HepG2 (cell line): ENCODE data around the gene ABCA2. TPM values are rescaled to one million over a fixed set of nuclear protein-coding genes. Genes with fewer than 3 reads are reported as not detected.

Experiments
- ATAC-seq: fragments of 200-7000 bp; cut with Tn5 transposase; 3 replicates; pipeline ENCODE4 v1.9.1; 2020; ENCODE audit warnings: mild to moderate bottlenecking, moderate library complexity
- BruUV-seq: library from RNA; stranded (reverse); fragments of 400-500 nt; replicated peaks from 2 replicates; lab custom pipeline; 2021; lab: Mats Ljungman, UMichigan
- CTCF ChIA-PET: fragments of 300-600 bp; formaldehyde crosslinking; extraction: SDS; loops from one replicate; lab custom pipeline; 2021; ENCODE audit warnings: low total read pairs, inconsistent platforms, low intra/inter-chr PET ratio; lab: Yijun Ruan, JAX
- POLR2A ChIA-PET: fragments of 350-600 bp; sonication (Branson Sonifier 250); formaldehyde crosslinking; loops from one replicate; lab custom pipeline; 2020; ENCODE audit warnings: antibody characterized with exemption, inconsistent platforms; lab: Yijun Ruan, JAX
- DNase-seq: peaks from one replicate; pipeline ENCODE4 v3.0.0-alpha.2; 2015; ENCODE audit warnings: low spot score
- FAIRE-seq: peaks from 3 replicates; lab custom pipeline; 2011; peaks lifted over from hg19 to GRCh38; lab: Jason Lieb, UNC
- H2AFZ ChIP-seq: one replicate; pipeline ENCODE4 v1.6.1; 2011; ENCODE audit warnings: low read length, inconsistent platforms
- H3K27ac ChIP-seq: fragments of 300-600 bp; 3 replicates; pipeline ENCODE4 v1.8.0; 2011; ENCODE audit warnings: mixed run types, mild to moderate bottlenecking, mixed read lengths, low read length, inconsistent platforms; ENCODE audit not compliant: insufficient read depth; ENCODE audit errors: extremely low read length
- H3K27me3 ChIP-seq, 2 experiments: fragments of 200-600 bp in 1 of 2; 2 replicates in 1 of 2; 3 replicates in 1 of 2; pipeline versions ENCODE4 v1.6.0 to v1.8.0; 2011; ENCODE audit warnings: low read length in 2 of 2, mild to moderate bottlenecking in 2 of 2, moderate library complexity in 2 of 2, inconsistent platforms in 1 of 2; ENCODE audit not compliant: insufficient read depth in 2 of 2, control insufficient read depth in 1 of 2
- H3K36me3 ChIP-seq, 2 experiments: fragments of 200-600 bp in 1 of 2; replicated peaks in 1 of 2; 2 replicates in 1 of 2; 3 replicates in 1 of 2; pipeline versions ENCODE4 v1.5.1 to v1.8.0; 2011; ENCODE audit warnings: low read length in 2 of 2, inconsistent platforms in 1 of 2; ENCODE audit not compliant: insufficient read depth in 2 of 2, control insufficient read depth in 1 of 2
- H3K4me1 ChIP-seq: 2 replicates; pipeline ENCODE4 v1.5.1; 2012; ENCODE audit warnings: low read length, inconsistent platforms; ENCODE audit not compliant: insufficient read depth
- H3K4me2 ChIP-seq: 2 replicates; pipeline ENCODE4 v1.6.0; 2011; ENCODE audit warnings: low read depth, low read length, inconsistent platforms
- H3K4me3 ChIP-seq, 3 experiments: fragments of 200-600 bp in 1 of 3; sonication (generic), shearing (Covaris generic) in 1 of 3; replicated peaks in 1 of 3; 2 replicates each; pipeline ENCODE4 v1.5.1; 2011 to 2016; ENCODE audit warnings: low read length in 3 of 3, inconsistent platforms in 2 of 3, low read depth in 2 of 3, mild to moderate bottlenecking in 2 of 3, control low read depth in 1 of 3, mixed read lengths in 1 of 3; ENCODE audit not compliant: insufficient read depth in 1 of 3
- H3K79me2 ChIP-seq: one replicate; pipeline ENCODE4 v1.6.1; 2011; ENCODE audit warnings: low read length, inconsistent platforms; ENCODE audit not compliant: insufficient read depth
- H3K9ac ChIP-seq: 2 replicates; pipeline ENCODE4 v1.6.0; 2011; ENCODE audit warnings: mild to moderate bottlenecking, low read depth, low read length, inconsistent platforms; ENCODE audit not compliant: insufficient read depth
- H3K9me3 ChIP-seq: 2 replicates; pipeline ENCODE4 v1.5.1; 2012; ENCODE audit warnings: mild to moderate bottlenecking, low read length
- H4K20me1 ChIP-seq: 2 replicates; pipeline ENCODE4 v1.6.0; 2011; ENCODE audit warnings: inconsistent platforms, mild to moderate bottlenecking, low read length, moderate library complexity; ENCODE audit not compliant: insufficient read depth
- BRCA1 ChIP-seq: sonication (generic); formaldehyde crosslinking; IDR thresholded peaks from 2 replicates; pipeline ENCODE4 v1.4.0; 2020; ENCODE audit warnings: missing genetic modification reagents
- FOXO1 ChIP-seq: sonication (generic); formaldehyde crosslinking; IDR thresholded peaks from 2 replicates; pipeline ENCODE4 v1.4.0; 2020; ENCODE audit warnings: missing genetic modification reagents
- HNF4G ChIP-seq, 2 experiments: sonication (generic) in 1 of 2; formaldehyde crosslinking in 1 of 2; IDR thresholded peaks; 2 replicates each; pipeline versions ENCODE4 v1.4.0 to v1.6.1; 2011 to 2020; ENCODE audit warnings: borderline replicate concordance in 2 of 2, low read depth in 2 of 2, mild to moderate bottlenecking in 2 of 2, low read length in 1 of 2, missing genetic modification reagents in 1 of 2, moderate library complexity in 1 of 2
- NFKB2 ChIP-seq: sonication (generic); formaldehyde crosslinking; IDR thresholded peaks from 2 replicates; pipeline ENCODE4 v1.4.0; 2020; ENCODE audit warnings: missing genetic modification reagents, borderline replicate concordance
- ZBTB1 ChIP-seq: sonication (generic); formaldehyde crosslinking; IDR thresholded peaks from 2 replicates; pipeline ENCODE4 v1.4.0; 2020; ENCODE audit warnings: missing genetic modification reagents, borderline replicate concordance
- ZBTB7A ChIP-seq: sonication (generic); formaldehyde crosslinking; IDR thresholded peaks from 2 replicates; pipeline ENCODE4 v1.8.0; 2022; ENCODE audit warnings: mild to moderate bottlenecking, missing genetic modification reagents
- ZNF274 ChIP-seq: sonication (generic); formaldehyde crosslinking; IDR thresholded peaks from 2 replicates; pipeline ENCODE4 v1.5.1; 2020; ENCODE audit warnings: mild to moderate bottlenecking, missing genetic modification reagents
- ZNF501 ChIP-seq: sonication (generic); formaldehyde crosslinking; IDR thresholded peaks from 2 replicates; pipeline ENCODE4 v1.5.1; 2020; ENCODE audit warnings: mild to moderate bottlenecking, moderate library complexity, missing genetic modification reagents
- ZNF609 ChIP-seq: sonication (generic); formaldehyde crosslinking; IDR thresholded peaks from 2 replicates; pipeline ENCODE4 v1.4.0; 2020; ENCODE audit warnings: mild to moderate bottlenecking, missing genetic modification reagents, borderline replicate concordance
- WGBS: methylation state at CpG from one replicate; pipeline ENCODE4 v1.1.6; 2017; ENCODE audit warnings: low lambda C conversion rate; 5-methylcytosine and 5-hydroxymethylcytosine counted together
- in situ Hi-C: cut with HindIII; loops from 2 replicates; pipeline ENCODE4 v1.10.0; 2017; ENCODE audit warnings: low pct_unique_long_range_greater_than_20kb; ENCODE audit not compliant: extremely low pct_ligation_motif_present
- intact Hi-C: fragments of 100-400 bp; cut with micrococcal nuclease; formaldehyde crosslinking; loops from one replicate; pipeline ENCODE4 v1.10.0; 2022; ENCODE audit not compliant: unreplicated experiment
- polyA plus RNA-seq, 8 experiments: library from polyadenylated mRNA; depleted of rRNA in 3 of 8; stranded (reverse) in 7 of 8; unstranded in 1 of 8; fragments of >200 nt; fragmentation: Illumina TruSeq in 4 of 8; extraction: Trizol in 4 of 8; gene quantifications; 2 replicates each; pipeline versions ENCODE4 v1.2.1 to v1.2.3, GENCODE V29; 2011 to 2016; ENCODE audit warnings: low read depth in 4 of 8, missing spikeins in 1 of 8, mixed read lengths in 1 of 8; ENCODE audit not compliant: insufficient read depth in 1 of 8
- total RNA-seq, 5 experiments: library from RNA; depleted of rRNA; stranded (reverse); fragments of >200 nt; fragmentation: Illumina TruSeq; extraction: Trizol; gene quantifications; 2 replicates each; pipeline ENCODE4 v1.2.3, GENCODE V29; 2016; ENCODE audit warnings: low read depth in 1 of 5
- TF ChIP-seq, protein P1 (sequence below): sonication (generic); formaldehyde crosslinking; IDR thresholded peaks from 2 replicates; pipeline ENCODE4 v1.4.0; 2020; ENCODE audit warnings: missing genetic modification reagents

The ABCA2 gene
- total and polyA plus RNA-seq, 2 of the 13 experiments (the other 11 are each of a cell fraction or from before 2014, with no cell fraction given), result 2.9 to 19.2 TPM

DNA sequence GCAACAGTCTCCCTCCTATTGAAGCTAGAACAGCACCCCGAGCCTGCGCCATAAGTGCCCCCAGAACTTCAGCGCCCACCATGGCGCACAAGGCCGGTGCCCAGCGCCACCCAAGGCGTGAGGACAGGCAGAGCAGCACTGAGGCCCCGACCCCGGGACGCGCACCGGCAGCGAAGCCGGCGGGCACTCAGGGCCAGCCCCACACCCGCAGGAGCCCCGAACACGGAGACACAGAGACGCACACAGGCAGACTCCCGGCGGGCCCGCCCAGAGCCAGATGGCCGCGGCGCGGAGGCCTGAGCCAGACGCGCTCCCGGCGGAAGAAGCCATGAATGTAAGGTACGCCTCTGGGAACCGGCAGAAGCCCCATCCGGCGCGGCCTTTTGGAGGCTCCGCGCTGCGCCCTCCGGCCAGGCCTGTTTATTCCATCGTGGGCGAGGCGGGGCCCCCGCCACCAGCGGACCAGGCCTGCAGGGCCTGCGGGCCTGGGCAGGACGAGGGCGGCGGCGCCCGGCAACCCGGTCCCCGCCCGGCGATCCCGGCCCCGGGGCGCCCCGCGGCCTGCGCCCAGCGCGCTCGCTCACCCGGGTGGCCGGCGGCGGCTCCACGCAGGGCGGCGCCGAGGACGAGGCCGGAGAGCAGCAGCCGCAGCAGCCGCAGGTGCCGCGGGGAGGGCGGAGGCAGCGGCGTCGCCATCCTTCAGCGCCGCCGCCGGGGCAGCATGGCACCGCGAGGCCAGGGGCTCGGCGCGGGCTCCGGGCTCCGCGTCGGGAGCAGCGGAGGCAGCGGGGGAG lies 17.5 kb upstream of the ABCA2 start (continued):
- TF ChIP-seq HNF4G (IDR thresholded peaks at IDR 0.05; ENCODE audit: borderline replicate concordance, low read depth, low read length) (no peak), HNF4G (CRISPR knock-in tag; IDR thresholded peaks at IDR 0.05; ENCODE audit: borderline replicate concordance, low read depth) (no peak), BRCA1 (CRISPR knock-in tag) (no peak), ZNF274 (CRISPR knock-in tag) (no peak; the same call in 1 of the 2 replicates), ZBTB1 (CRISPR knock-in tag) (no peak), ZBTB7A (no peak), NFKB2 (no peak), FOXO1 (no peak)
- TF ChIP-seq, all 625 proteins: peak for 16

- Histone ChIP-seq H3K4me3 (peak overlapping the region in 2 of 3 experiments; percentile 54 to 77; a peak in 4 of 6 replicates), H3K79me2 (no peaks in the 10 kb centered on the region), H3K9me3 (no peaks in the 10 kb centered on the region), H4K20me1 (peaks cover 3% of the 10 kb centered on the region; the same call in 1 of the 2 replicates), H2AFZ (no peak overlapping the region), H3K36me3 (no peaks in the 10 kb centered on the region), H3K27ac (no peak overlapping the region), H3K4me2 (peak overlapping the region; percentile 84), H3K4me1 (peaks cover 25% of the 10 kb centered on the region), H3K27me3 (peaks cover 3 to 27% of the 10 kb centered on the region in 2 experiments; a peak in 4 of 5 replicates), H3K9ac (no peak overlapping the region)
- 15% methylated on average over 9 of the region's 18 CpGs for WGBS
- DNase-seq (no peak), FAIRE-seq (no peak), ATAC-seq (no peak)
- in situ Hi-C loops (loop anchor here (10.0 kb wide), 1 partner anchor 270 kb away; no protein-coding TSS in a partner anchor), intact Hi-C loops (no loop called here)
- ChIA-PET POLR2A (no interaction called here), CTCF (interaction anchor here (2.8 kb wide), 1 partner anchor 19 kb away, joined by 16 read pairs; no protein-coding TSS in a partner anchor)
- no TSS peak for BruUV-seq
- no peak for TF ChIP-seq ZNF501
- no peak for TF ChIP-seq ZNF609 (CRISPR knock-in tag)
- TF ChIP-seq, protein P1, sequence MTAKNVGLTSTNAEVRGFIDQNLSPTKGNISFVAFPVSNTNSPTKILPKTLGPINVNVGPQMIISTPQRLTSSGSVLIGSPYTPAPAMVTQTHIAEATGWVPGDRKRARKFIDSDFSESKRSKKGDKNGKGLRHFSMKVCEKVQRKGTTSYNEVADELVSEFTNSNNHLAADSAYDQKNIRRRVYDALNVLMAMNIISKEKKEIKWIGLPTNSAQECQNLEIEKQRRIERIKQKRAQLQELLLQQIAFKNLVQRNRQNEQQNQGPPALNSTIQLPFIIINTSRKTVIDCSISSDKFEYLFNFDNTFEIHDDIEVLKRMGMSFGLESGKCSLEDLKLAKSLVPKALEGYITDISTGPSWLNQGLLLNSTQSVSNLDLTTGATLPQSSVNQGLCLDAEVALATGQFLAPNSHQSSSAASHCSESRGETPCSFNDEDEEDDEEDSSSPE (CRISPR knock-in tag), result no peak
These were observed 16.6 kb upstream of the ABCA2 start for GRCh38 chr9:137044502-137045177.
